A549 (cell line): ENCODE results near the gene NENF. TPM values are rescaled to one million over a fixed set of nuclear protein-coding genes. Genes with fewer than 3 reads are reported as not detected.

ENCODE experiments used
- BHLHE40 ChIP-seq: IDR thresholded peaks from 2 replicates; pipeline ENCODE4 v1.6.1; 2012; ENCODE audit warnings: low read depth, low read length, inconsistent platforms
- CBX2 ChIP-seq: fragments of 200-600 bp; sonication (generic); IDR thresholded peaks from 2 replicates; pipeline ENCODE4 v1.6.1; 2016; ENCODE audit warnings: low read depth, mild to moderate bottlenecking, borderline replicate concordance
- CEBPB ChIP-seq, 2 experiments: fragments of >200 bp in 1 of 2; sonication (Bioruptor Twin) in 1 of 2; formaldehyde crosslinking in 1 of 2; IDR thresholded peaks; 2 replicates each; pipeline ENCODE4 v1.6.1; 2012 to 2016
- CHD4 ChIP-seq: fragments of 200-600 bp; sonication (generic); IDR thresholded peaks from 2 replicates; pipeline ENCODE4 v1.6.1; 2016; ENCODE audit warnings: antibody characterized with exemption, mild to moderate bottlenecking, borderline replicate concordance
- ESRRA ChIP-seq: fragments of 150-350 bp; IDR thresholded peaks from 2 replicates; pipeline ENCODE4 v1.6.1; 2014; ENCODE audit warnings: mild to moderate bottlenecking, low read length, borderline replicate concordance
- FOSB ChIP-seq: fragments of 250-450 bp; sonication (Bioruptor Pico); IDR thresholded peaks from 2 replicates; pipeline ENCODE4 v1.5.0; 2020; ENCODE audit warnings: mild to moderate bottlenecking, moderate library complexity
- FOSL2 ChIP-seq, 2 experiments: fragments of 450-650 bp in 1 of 2; fragments of >200 bp in 1 of 2; sonication (Bioruptor Twin) in 1 of 2; formaldehyde crosslinking; IDR thresholded peaks; 2 replicates each; pipeline versions ENCODE4 v1.5.0 to v1.6.1; 2016 to 2020; ENCODE audit warnings: mild to moderate bottlenecking in 1 of 2, moderate library complexity in 1 of 2
- FOXS1 ChIP-seq: fragments of 250-450 bp; sonication (Bioruptor Pico); IDR thresholded peaks from 2 replicates; pipeline ENCODE4 v1.5.0; 2020; ENCODE audit warnings: mild to moderate bottlenecking, moderate library complexity
- GATA3 ChIP-seq: IDR thresholded peaks from 2 replicates; pipeline ENCODE4 v1.6.1; 2012; ENCODE audit warnings: borderline replicate concordance
- HDAC2 ChIP-seq: fragments of 200-600 bp; sonication (generic); IDR thresholded peaks from 2 replicates; pipeline ENCODE4 v1.6.1; 2016
- HEYL ChIP-seq: fragments of 250-450 bp; sonication (Bioruptor Pico); IDR thresholded peaks from 2 replicates; pipeline ENCODE4 v1.8.0; 2021; ENCODE audit warnings: mild to moderate bottlenecking, moderate library complexity
- HOXB5 ChIP-seq: fragments of 250-450 bp; sonication (Bioruptor Pico); IDR thresholded peaks from 2 replicates; pipeline ENCODE4 v1.5.0; 2020; ENCODE audit warnings: mild to moderate bottlenecking, moderate library complexity
- JUN ChIP-seq, 2 experiments: fragments of >200 bp; sonication (Bioruptor Twin); formaldehyde crosslinking; IDR thresholded peaks; 2 replicates in 1 of 2; 3 replicates in 1 of 2; pipeline ENCODE4 v1.6.1; 2016 to 2017
- JUNB ChIP-seq: fragments of >200 bp; sonication (Bioruptor Twin); formaldehyde crosslinking; IDR thresholded peaks from 2 replicates; pipeline ENCODE4 v1.6.1; 2016
- KDM5A ChIP-seq: fragments of 200-600 bp; sonication (generic); IDR thresholded peaks from 2 replicates; pipeline ENCODE4 v1.6.1; 2016; ENCODE audit warnings: antibody characterized with exemption, mild to moderate bottlenecking
- NFE2L2 ChIP-seq: fragments of 150-350 bp; conservative IDR thresholded peaks from 2 replicates; pipeline ENCODE4 v1.6.1; 2014; ENCODE audit warnings: low read length
- NPAS2 ChIP-seq: fragments of 250-450 bp; sonication (Bioruptor Pico); IDR thresholded peaks from 2 replicates; pipeline ENCODE4 v1.8.0; 2022; ENCODE audit warnings: mild to moderate bottlenecking, moderate library complexity, borderline replicate concordance
- NR3C1 ChIP-seq: fragments of >200 bp; sonication (Bioruptor Twin); formaldehyde crosslinking; IDR thresholded peaks from 3 replicates; pipeline ENCODE4 v1.6.1; 2017
- POLR2A ChIP-seq: IDR thresholded peaks from 2 replicates; pipeline ENCODE4 v1.6.1; 2012; ENCODE audit warnings: mild to moderate bottlenecking, low read length
- POLR2AphosphoS2 ChIP-seq: conservative IDR thresholded peaks from 2 replicates; pipeline ENCODE4 v1.6.1; 2012; ENCODE audit warnings: low read length, improper control_type of control experiment, inconsistent platforms
- RAD21 ChIP-seq, 2 experiments: fragments of >200 bp in 1 of 2; sonication (Bioruptor Twin) in 1 of 2; formaldehyde crosslinking in 1 of 2; IDR thresholded peaks in 1 of 2; conservative IDR thresholded peaks in 1 of 2; 2 replicates in 1 of 2; 3 replicates in 1 of 2; pipeline ENCODE4 v1.6.1; 2012 to 2018; ENCODE audit warnings: inconsistent platforms in 1 of 2
- RARB ChIP-seq: fragments of 250-450 bp; sonication (Bioruptor Pico); IDR thresholded peaks from 2 replicates; pipeline ENCODE4 v1.8.0; 2021; ENCODE audit warnings: mild to moderate bottlenecking, moderate library complexity
- RFX5 ChIP-seq: fragments of 450-650 bp; IDR thresholded peaks from 2 replicates; pipeline ENCODE4 v1.7.1; 2014; ENCODE audit warnings: antibody characterized with exemption, mild to moderate bottlenecking, moderate library complexity
- RNF2 ChIP-seq: fragments of 200-600 bp; sonication (generic); IDR thresholded peaks from 2 replicates; pipeline ENCODE4 v1.6.1; 2016; ENCODE audit warnings: low read depth, mild to moderate bottlenecking, antibody characterized with exemption, moderate library complexity, borderline replicate concordance
- SMC3 ChIP-seq: fragments of >200 bp; sonication (Bioruptor Twin); formaldehyde crosslinking; IDR thresholded peaks from 3 replicates; pipeline ENCODE4 v1.6.1; 2018; ENCODE audit warnings: inconsistent platforms
- TP53 ChIP-seq: fragments of 250-450 bp; sonication (Bioruptor Pico); IDR thresholded peaks from 2 replicates; pipeline ENCODE4 v1.5.0; 2021; ENCODE audit warnings: mild to moderate bottlenecking, moderate library complexity
- ZFP36 ChIP-seq: fragments of 450-650 bp; IDR thresholded peaks from 2 replicates; pipeline ENCODE4 v1.6.1; 2014; ENCODE audit warnings: borderline replicate concordance; ENCODE audit not compliant: partially characterized antibody
- ZNF302 ChIP-seq: fragments of 250-450 bp; sonication (Bioruptor Pico); IDR thresholded peaks from 2 replicates; pipeline ENCODE4 v1.9.0; 2021; ENCODE audit warnings: inconsistent platforms, mild to moderate bottlenecking, moderate library complexity
- ZSCAN20 ChIP-seq: fragments of 250-450 bp; sonication (Bioruptor Pico); IDR thresholded peaks from 2 replicates; pipeline ENCODE4 v1.8.0; 2022; ENCODE audit warnings: mild to moderate bottlenecking, moderate library complexity
- polyA plus RNA-seq, 4 experiments: library from polyadenylated mRNA; depleted of rRNA in 3 of 4; stranded (reverse); fragments of >200 nt; fragmentation: RNase III in 1 of 4; extraction: RNeasy Plus Mini Kit Qiagen cat#74134 plus additional on column Dnase treatment in 1 of 4; gene quantifications; 2 replicates in 3 of 4; 3 replicates in 1 of 4; pipeline ENCODE4 v1.2.3, GENCODE V29; 2011 to 2017
- TF ChIP-seq, protein P1 (sequence below): fragments of 150-350 bp; IDR thresholded peaks from 2 replicates; pipeline ENCODE4 v1.6.1; 2014; ENCODE audit warnings: low read depth, mild to moderate bottlenecking, low read length
- TF ChIP-seq, protein P2 (sequence below): fragments of 250-450 bp; sonication (Bioruptor Pico); IDR thresholded peaks from 2 replicates; pipeline ENCODE4 v1.5.0; 2020; ENCODE audit warnings: low read depth, mild to moderate bottlenecking, moderate library complexity
- TF ChIP-seq, protein P3 (sequence below): fragments of >200 bp; sonication (Bioruptor Twin); formaldehyde crosslinking; IDR thresholded peaks from 3 replicates; pipeline ENCODE4 v1.5.1; 2016
- TF ChIP-seq, protein P4 (sequence below): fragments of 450-650 bp; IDR thresholded peaks from 2 replicates; pipeline ENCODE4 v1.6.1; 2014; ENCODE audit warnings: antibody characterized with exemption
- TF ChIP-seq, protein P5 (sequence below): fragments of >200 bp; sonication (Bioruptor Twin); formaldehyde crosslinking; IDR thresholded peaks from 3 replicates; pipeline ENCODE4 v1.6.1; 2016
- TF ChIP-seq, protein P6 (sequence below): IDR thresholded peaks from 2 replicates; pipeline ENCODE4 v1.6.1; 2012; ENCODE audit warnings: low read depth, borderline replicate concordance
- TF ChIP-seq, protein P7 (sequence below): fragments of >200 bp; sonication (Bioruptor Twin); formaldehyde crosslinking; IDR thresholded peaks from 2 replicates; pipeline ENCODE4 v1.6.1; 2016
- TF ChIP-seq, protein P8 (sequence below): IDR thresholded peaks from 2 replicates; pipeline ENCODE4 v1.6.1; 2012

NENF gene
- polyA plus RNA-seq, 2 of the 4 experiments (the other 2 are of a cell fraction), result 55.3 to 83.9 TPM

DNA sequence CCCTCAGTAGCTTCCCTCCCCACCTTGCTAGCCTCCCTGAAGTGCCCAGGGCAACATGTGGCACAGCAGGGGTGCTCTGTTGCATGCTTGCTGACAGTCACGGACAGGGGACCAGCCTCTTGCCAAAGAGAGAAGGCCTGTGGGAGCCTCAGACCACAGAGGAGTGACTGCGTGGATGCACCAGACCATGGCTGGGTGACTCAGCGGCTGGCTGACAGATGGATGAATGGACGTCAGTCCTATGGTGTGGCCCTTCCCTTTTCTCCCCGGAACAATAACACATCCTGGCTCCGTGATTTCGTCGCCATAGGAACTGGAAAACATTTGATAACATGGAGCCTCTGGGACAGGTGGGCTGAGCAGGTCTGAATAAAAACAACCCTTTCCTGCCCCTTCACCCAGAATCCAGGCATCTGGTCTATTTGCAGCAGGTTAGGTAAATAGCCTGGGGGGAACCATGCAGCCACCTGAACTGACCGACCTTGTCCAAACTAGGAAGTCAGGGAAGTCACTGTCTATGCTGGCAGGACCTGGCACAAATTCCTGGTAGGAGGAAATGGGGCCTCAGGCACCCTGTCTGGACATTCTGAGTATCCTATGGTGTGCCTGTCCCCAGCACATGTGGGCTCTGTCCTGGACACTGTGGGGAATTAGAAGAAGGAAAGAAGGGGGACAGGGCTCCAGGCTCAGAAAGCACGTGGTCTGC lies 53.3 kb downstream of the NENF start (continued):
- TF ChIP-seq, protein P1, sequence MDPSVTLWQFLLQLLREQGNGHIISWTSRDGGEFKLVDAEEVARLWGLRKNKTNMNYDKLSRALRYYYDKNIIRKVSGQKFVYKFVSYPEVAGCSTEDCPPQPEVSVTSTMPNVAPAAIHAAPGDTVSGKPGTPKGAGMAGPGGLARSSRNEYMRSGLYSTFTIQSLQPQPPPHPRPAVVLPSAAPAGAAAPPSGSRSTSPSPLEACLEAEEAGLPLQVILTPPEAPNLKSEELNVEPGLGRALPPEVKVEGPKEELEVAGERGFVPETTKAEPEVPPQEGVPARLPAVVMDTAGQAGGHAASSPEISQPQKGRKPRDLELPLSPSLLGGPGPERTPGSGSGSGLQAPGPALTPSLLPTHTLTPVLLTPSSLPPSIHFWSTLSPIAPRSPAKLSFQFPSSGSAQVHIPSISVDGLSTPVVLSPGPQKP, result no peak
- TF ChIP-seq, protein P2, sequence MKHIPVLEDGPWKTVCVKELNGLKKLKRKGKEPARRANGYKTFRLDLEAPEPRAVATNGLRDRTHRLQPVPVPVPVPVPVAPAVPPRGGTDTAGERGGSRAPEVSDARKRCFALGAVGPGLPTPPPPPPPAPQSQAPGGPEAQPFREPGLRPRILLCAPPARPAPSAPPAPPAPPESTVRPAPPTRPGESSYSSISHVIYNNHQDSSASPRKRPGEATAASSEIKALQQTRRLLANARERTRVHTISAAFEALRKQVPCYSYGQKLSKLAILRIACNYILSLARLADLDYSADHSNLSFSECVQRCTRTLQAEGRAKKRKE (CRISPR knock-in tag), result peak; percentile 65; the same call in 1 of the 2 replicates
- TF ChIP-seq ESRRA, result no peak
- TF ChIP-seq JUN (IDR thresholded peaks at IDR 0.05), result peak in 1 of 2 experiments; percentile 45; a peak in 2 of 5 replicates
- TF ChIP-seq RARB (CRISPR knock-in tag), result no peak
- no peak for TF ChIP-seq HEYL (CRISPR knock-in tag)
- TF ChIP-seq, protein P3, sequence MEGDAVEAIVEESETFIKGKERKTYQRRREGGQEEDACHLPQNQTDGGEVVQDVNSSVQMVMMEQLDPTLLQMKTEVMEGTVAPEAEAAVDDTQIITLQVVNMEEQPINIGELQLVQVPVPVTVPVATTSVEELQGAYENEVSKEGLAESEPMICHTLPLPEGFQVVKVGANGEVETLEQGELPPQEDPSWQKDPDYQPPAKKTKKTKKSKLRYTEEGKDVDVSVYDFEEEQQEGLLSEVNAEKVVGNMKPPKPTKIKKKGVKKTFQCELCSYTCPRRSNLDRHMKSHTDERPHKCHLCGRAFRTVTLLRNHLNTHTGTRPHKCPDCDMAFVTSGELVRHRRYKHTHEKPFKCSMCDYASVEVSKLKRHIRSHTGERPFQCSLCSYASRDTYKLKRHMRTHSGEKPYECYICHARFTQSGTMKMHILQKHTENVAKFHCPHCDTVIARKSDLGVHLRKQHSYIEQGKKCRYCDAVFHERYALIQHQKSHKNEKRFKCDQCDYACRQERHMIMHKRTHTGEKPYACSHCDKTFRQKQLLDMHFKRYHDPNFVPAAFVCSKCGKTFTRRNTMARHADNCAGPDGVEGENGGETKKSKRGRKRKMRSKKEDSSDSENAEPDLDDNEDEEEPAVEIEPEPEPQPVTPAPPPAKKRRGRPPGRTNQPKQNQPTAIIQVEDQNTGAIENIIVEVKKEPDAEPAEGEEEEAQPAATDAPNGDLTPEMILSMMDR, result no peak
- TF ChIP-seq ZNF302, result no peak
- TF ChIP-seq, protein P4, sequence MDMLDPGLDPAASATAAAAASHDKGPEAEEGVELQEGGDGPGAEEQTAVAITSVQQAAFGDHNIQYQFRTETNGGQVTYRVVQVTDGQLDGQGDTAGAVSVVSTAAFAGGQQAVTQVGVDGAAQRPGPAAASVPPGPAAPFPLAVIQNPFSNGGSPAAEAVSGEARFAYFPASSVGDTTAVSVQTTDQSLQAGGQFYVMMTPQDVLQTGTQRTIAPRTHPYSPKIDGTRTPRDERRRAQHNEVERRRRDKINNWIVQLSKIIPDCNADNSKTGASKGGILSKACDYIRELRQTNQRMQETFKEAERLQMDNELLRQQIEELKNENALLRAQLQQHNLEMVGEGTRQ, result peak; percentile 48; the same call in 1 of the 2 replicates
- TF ChIP-seq, protein P5, sequence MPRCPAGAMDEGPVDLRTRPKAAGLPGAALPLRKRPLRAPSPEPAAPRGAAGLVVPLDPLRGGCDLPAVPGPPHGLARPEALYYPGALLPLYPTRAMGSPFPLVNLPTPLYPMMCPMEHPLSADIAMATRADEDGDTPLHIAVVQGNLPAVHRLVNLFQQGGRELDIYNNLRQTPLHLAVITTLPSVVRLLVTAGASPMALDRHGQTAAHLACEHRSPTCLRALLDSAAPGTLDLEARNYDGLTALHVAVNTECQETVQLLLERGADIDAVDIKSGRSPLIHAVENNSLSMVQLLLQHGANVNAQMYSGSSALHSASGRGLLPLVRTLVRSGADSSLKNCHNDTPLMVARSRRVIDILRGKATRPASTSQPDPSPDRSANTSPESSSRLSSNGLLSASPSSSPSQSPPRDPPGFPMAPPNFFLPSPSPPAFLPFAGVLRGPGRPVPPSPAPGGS, result peak; percentile 54; the same call in 1 of the 3 replicates
- no peak for TF ChIP-seq CBX2
- TF ChIP-seq, protein P6, sequence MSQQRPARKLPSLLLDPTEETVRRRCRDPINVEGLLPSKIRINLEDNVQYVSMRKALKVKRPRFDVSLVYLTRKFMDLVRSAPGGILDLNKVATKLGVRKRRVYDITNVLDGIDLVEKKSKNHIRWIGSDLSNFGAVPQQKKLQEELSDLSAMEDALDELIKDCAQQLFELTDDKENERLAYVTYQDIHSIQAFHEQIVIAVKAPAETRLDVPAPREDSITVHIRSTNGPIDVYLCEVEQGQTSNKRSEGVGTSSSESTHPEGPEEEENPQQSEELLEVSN, result no peak
- TF ChIP-seq HDAC2, result no peak
- TF ChIP-seq NR3C1, result no peak
- TF ChIP-seq CHD4, result no peak
- TF ChIP-seq NPAS2, result no peak
- TF ChIP-seq FOSB (CRISPR knock-in tag), result no peak
- TF ChIP-seq, protein P7, sequence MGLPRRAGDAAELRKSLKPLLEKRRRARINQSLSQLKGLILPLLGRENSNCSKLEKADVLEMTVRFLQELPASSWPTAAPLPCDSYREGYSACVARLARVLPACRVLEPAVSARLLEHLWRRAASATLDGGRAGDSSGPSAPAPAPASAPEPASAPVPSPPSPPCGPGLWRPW, result no peak
- no peak for TF ChIP-seq POLR2A
- TF ChIP-seq, protein P8, sequence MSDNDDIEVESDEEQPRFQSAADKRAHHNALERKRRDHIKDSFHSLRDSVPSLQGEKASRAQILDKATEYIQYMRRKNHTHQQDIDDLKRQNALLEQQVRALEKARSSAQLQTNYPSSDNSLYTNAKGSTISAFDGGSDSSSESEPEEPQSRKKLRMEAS, result peak; percentile 79
- no peak for TF ChIP-seq ZFP36
- TF ChIP-seq HOXB5 (CRISPR knock-in tag), result peak; percentile 47; the same call in 1 of the 2 replicates
- peak; percentile 75; the same call in 1 of the 2 replicates for TF ChIP-seq GATA3
- TF ChIP-seq ZSCAN20 (CRISPR knock-in tag), result peak; percentile 68
- peak in 1 of 2 experiments; percentile 47; a peak in 1 of 4 replicates for TF ChIP-seq CEBPB (IDR thresholded peaks at IDR 0.05)
- TF ChIP-seq FOSL2 (IDR thresholded peaks at IDR 0.05), result peak; percentile 71
- TF ChIP-seq FOSL2 (CRISPR knock-in tag; IDR thresholded peaks at IDR 0.05), result peak; percentile 96
- peak; percentile 3; the same call in 1 of the 2 replicates for TF ChIP-seq TP53 (CRISPR knock-in tag)
- no peak; a peak in 1 of 5 replicates for TF ChIP-seq RAD21 (conservative IDR thresholded peaks at IDR 0.05 in 1 of 2, IDR thresholded peaks at IDR 0.05 in 1 of 2)
- no peak for TF ChIP-seq POLR2AphosphoS2
- no peak for TF ChIP-seq RFX5
- peak; percentile 51; the same call in 1 of the 2 replicates for TF ChIP-seq NFE2L2
- TF ChIP-seq JUNB, result peak; percentile 73; the same call in 1 of the 2 replicates
- TF ChIP-seq BHLHE40, result no peak
- TF ChIP-seq FOXS1 (CRISPR knock-in tag), result peak; percentile 38; the same call in 1 of the 2 replicates
- no peak for TF ChIP-seq KDM5A
- TF ChIP-seq SMC3, result no peak
- TF ChIP-seq RNF2, result no peak
